Gastrocnemius medialis (tissue), 4 donors: ENCODE measurements around the gene SGSM2. TPM values are rescaled to one million over a fixed set of nuclear protein-coding genes. Genes with fewer than 3 reads are reported as not detected.

ENCODE experiments used
- ATAC-seq, 2 donors: fragments of 150-250 bp; one replicate each; pipeline ENCODE4 v1.9.1; 2016
- DNase-seq, 2 donors: peaks; one replicate each; pipeline ENCODE4 v3.0.0-alpha.2; 2019
- H3K27ac ChIP-seq, 4 donors: fragments of 200-600 bp; sonication (generic); 1 replicate in 1 of 4; 2 replicates in 3 of 4; pipeline ENCODE4 v1.5.1; 2016 to 2018; ENCODE audit warnings: mild to moderate bottlenecking in 2 of 4, moderate library complexity in 1 of 4
- H3K27me3 ChIP-seq, 3 donors: fragments of 200-600 bp; sonication (generic) in 2 of 3; 1 replicate in 1 of 3; 2 replicates in 2 of 3; pipeline versions ENCODE4 v1.5.1 to v1.6.0; 2016 to 2019; ENCODE audit warnings: mild to moderate bottlenecking in 1 of 3, moderate library complexity in 1 of 3
- H3K36me3 ChIP-seq, 2 donors: fragments of 200-600 bp; sonication (generic) in 1 of 2; one replicate each; pipeline ENCODE4 v1.5.1; 2017 to 2018
- H3K4me1 ChIP-seq, 2 donors: fragments of 200-600 bp; sonication (generic) in 1 of 2; one replicate each; pipeline ENCODE4 v1.5.1; 2016 to 2017; ENCODE audit warnings: mild to moderate bottlenecking in 2 of 2
- H3K4me3 ChIP-seq, 4 donors: fragments of 200-600 bp; sonication (generic) in 3 of 4; 1 replicate in 1 of 4; 2 replicates in 3 of 4; pipeline ENCODE4 v1.5.1; 2016 to 2019; ENCODE audit warnings: mild to moderate bottlenecking in 2 of 4
- H3K9me3 ChIP-seq, 3 donors: fragments of 200-600 bp; sonication (generic) in 2 of 3; 1 replicate in 1 of 3; 2 replicates in 2 of 3; pipeline ENCODE4 v1.5.1; 2016 to 2019
- CTCF ChIP-seq, 5 experiments: fragments of 450-650 bp in 3 of 5; fragments of 200-600 bp in 2 of 5; sonication (generic) in 2 of 5; IDR thresholded peaks in 4 of 5; conservative IDR thresholded peaks in 1 of 5; 1 replicate in 4 of 5; 2 replicates in 1 of 5; pipeline ENCODE4 v1.5.1; 2016 to 2019; ENCODE audit warnings: antibody characterized with exemption in 5 of 5, mild to moderate bottlenecking in 3 of 5, moderate library complexity in 3 of 5
- POLR2A ChIP-seq, 2 donors: fragments of 450-650 bp; IDR thresholded peaks; one replicate each; pipeline ENCODE4 v1.6.1; 2017; ENCODE audit warnings: antibody characterized with exemption in 2 of 2, mild to moderate bottlenecking in 2 of 2, moderate library complexity in 2 of 2
- in situ Hi-C, 4 donors: fragments of 200-750 bp; cut with MboI; loops; one replicate each; pipeline versions ENCODE4 v1.15.0 to v1.8.0; 2017; ENCODE audit warnings: low sequenced_read_pairs in 4 of 4
- intact Hi-C: fragments of 100-400 bp; cut with DNase I; formaldehyde crosslinking; loops from one replicate; pipeline ENCODE4 v1.15.1; 2023; ENCODE audit warnings: low total_unique reads
- total RNA-seq, 4 donors: library from RNA; depleted of rRNA; stranded (reverse); fragments of >200 nt; gene quantifications; one replicate each; pipeline versions ENCODE4 v1.1.0 to v1.2.3, GENCODE V29; 2016

SGSM2 gene
- total RNA-seq, 4 donors from 2014 or later, result 6.1 to 20.1 (median 9.6) TPM

DNA sequence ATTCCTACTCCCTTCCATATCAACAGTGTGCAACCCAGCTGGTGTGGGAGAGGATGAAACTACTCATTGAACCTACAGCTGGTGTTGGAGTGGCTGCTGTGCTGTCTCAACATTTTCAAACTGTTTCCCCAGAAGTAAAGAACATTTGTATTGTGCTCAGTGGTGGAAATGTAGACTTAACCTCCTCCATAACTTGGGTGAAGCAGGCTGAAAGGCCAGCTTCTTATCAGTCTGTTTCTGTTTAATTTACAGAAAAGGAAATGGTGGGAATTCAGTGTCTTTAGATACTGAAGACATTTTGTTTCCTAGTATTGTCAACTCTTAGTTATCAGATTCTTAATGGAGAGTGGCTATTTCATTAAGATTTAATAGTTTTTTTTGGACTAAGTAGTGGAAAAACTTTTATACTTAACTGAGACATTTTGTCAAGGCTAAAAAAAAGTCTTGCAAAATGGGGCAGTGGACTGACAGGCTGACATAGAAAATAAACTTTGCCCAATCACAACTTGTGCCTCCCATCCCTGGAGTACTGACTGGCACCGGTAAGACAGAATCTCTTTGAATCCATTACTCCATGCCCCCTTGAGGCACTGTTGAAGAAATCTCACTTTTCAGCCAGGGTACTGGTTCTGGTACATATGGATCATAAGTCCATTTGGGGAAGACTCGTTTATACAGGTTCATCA lies 13.5 kb upstream of the SGSM2 start:
- H3K4me3 ChIP-seq, result no peak overlapping the region
- peaks cover 0 to 78% of the 10 kb centered on the region in 2 donors for H3K36me3 ChIP-seq
- ATAC-seq (no peak), DNase-seq (no peak)
- in situ Hi-C loops, result no loop called here
- no peak for TF ChIP-seq POLR2A (IDR thresholded peaks at IDR 0.05)
- no peak for TF ChIP-seq CTCF (IDR thresholded peaks at IDR 0.05 in 4 of 5, conservative IDR thresholded peaks at IDR 0.05 in 1 of 5)
- intact Hi-C loops, result no loop called here
- no peaks in the 10 kb centered on the region for H3K4me1 ChIP-seq
- H3K9me3 ChIP-seq, result no peaks in the 10 kb centered on the region
- no peak overlapping the region for H3K27ac ChIP-seq
- H3K27me3 ChIP-seq, result no peaks in the 10 kb centered on the region

DNA sequence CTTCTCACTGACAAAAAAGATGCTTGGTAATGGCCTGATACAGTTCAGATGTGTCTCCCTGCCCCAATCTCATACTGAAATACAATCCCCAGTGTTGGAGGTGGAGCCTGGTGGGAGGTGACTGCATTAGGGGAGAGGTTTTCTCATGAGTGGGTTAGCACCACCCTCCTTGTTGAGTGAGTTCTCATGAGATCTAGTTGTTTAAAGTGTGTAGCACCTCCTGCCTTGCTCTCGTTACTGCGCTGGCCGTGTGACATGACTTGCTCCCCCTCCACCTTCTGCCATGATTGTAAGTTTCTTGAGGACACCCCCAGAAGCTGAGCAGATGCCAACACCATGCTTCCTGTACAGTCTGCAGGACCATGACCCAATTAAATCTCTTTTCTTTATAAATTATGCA lies 6.0 kb upstream of the SGSM2 start:
- Histone ChIP-seq H3K4me1 (peaks cover 10 to 17% of the 10 kb centered on the region in 2 donors), H3K36me3 (peaks cover 6 to 87% of the 10 kb centered on the region in 2 donors), H3K27ac (no peak overlapping the region), H3K4me3 (no peak overlapping the region), H3K9me3 (no peaks in the 10 kb centered on the region), H3K27me3 (no peaks in the 10 kb centered on the region)
- intact Hi-C loops, result no loop called here
- ATAC-seq, result no peak
- in situ Hi-C loops, result no loop called here
- TF ChIP-seq POLR2A (IDR thresholded peaks at IDR 0.05) (no peak), CTCF (IDR thresholded peaks at IDR 0.05 in 4 of 5, conservative IDR thresholded peaks at IDR 0.05 in 1 of 5) (no peak)
- no peak for DNase-seq

DNA sequence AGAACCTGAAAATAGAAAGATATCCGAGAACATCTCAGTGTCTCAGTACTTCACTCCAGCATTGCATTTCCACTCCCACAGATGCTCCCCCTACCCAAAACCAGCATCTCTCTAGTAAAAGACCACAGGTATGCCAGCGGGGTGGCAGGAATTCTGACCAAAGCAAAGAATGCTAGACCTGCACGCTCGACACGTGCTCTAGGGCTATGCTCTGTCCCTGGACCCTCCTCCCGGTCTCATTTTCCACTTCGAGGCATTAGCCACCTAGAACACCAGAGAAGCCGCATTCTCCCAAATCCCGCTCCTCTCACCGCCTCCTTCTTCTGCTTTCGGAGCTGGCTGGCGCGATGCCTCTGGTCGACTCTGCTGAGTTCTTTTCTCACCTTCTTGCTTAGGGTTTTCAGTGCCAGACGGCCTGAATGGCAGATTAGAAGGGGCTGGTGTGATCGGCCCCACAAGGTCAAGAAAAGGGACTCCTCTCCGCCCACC lies 1.5 kb upstream of the SGSM2 start:
- peak overlapping the region; percentile 87 to 94 (median 92) for H3K27ac ChIP-seq
- TF ChIP-seq POLR2A (IDR thresholded peaks at IDR 0.05) (no peak), CTCF (IDR thresholded peaks at IDR 0.05 in 4 of 5, conservative IDR thresholded peaks at IDR 0.05 in 1 of 5) (no peak)
- ATAC-seq (no peak), DNase-seq (peak in 1 of 2 donors; percentile 25)
- in situ Hi-C loops, result no loop called here
- H3K4me1 ChIP-seq, result peaks cover 14 to 27% of the 10 kb centered on the region in 2 donors
- H3K27me3 ChIP-seq, result no peaks in the 10 kb centered on the region
- H3K36me3 ChIP-seq, result peaks cover 6 to 46% of the 10 kb centered on the region in 2 donors
- intact Hi-C loops, result loop anchor here (2.0 to 5.0 kb wide), 3 partner anchors 17 to 283 kb away; partner anchors contain the start of gene MNT
- H3K4me3 ChIP-seq, result peak overlapping the region; percentile 71 to 90 (median 82)
- no peaks in the 10 kb centered on the region for H3K9me3 ChIP-seq

GRCh38 chr17:2336215-2336851 lies 968 bp upstream of the SGSM2 start, which contains the start of gene TSR1:
Gene TSR1 (minus strand): TSS chr17:2336457. CDS start chr17:2336427, 30 bp downstream.
- H3K4me3 ChIP-seq, result peak within 1 kb of the TSS; percentile 71 to 90 (median 82)
- H3K9me3 ChIP-seq, result no peaks in the 10 kb centered on the region
- in situ Hi-C loops (no loop called here), intact Hi-C loops (loop anchor here (2.0 to 5.0 kb wide), 3 partner anchors 16 to 284 kb away; partner anchors contain the start of gene MNT)
- H3K27me3 ChIP-seq, result no peaks in the 10 kb centered on the region
- TF ChIP-seq CTCF (IDR thresholded peaks at IDR 0.05 in 4 of 5, conservative IDR thresholded peaks at IDR 0.05 in 1 of 5) (peak in 2 of 5 experiments; percentile 35), POLR2A (IDR thresholded peaks at IDR 0.05) (peak; percentile 91)
- H3K27ac ChIP-seq, result peak within 1 kb of the TSS; percentile 87 to 94 (median 92)
- peaks cover 14 to 27% of the 10 kb centered on the region in 2 donors for H3K4me1 ChIP-seq
- ATAC-seq (peak; percentile 85 to 88), DNase-seq (peak; percentile 86 to 89)
- peaks cover 6 to 40% of the 10 kb centered on the region in 2 donors for H3K36me3 ChIP-seq
